H54 (cell line): Measurements from ENCODE around the gene AMPD3.

ENCODE experiments used
- DNase-seq: peaks from one replicate; pipeline ENCODE4 v3.0.0; 2011; ENCODE audit warnings: low spot score, mixed read lengths; ENCODE audit not compliant: insufficient read length
- FAIRE-seq: peaks from 3 replicates; lab custom pipeline; 2011; peaks lifted over from hg19 to GRCh38; lab: Jason Lieb, UNC
- POLR2A ChIP-seq: IDR thresholded peaks from 2 replicates; pipeline ENCODE4 v1.6.1; 2011; ENCODE audit warnings: low read depth, mild to moderate bottlenecking, low read length

Gene AMPD3

GRCh38 chr11:10459029-10459970 is 4.2 kb downstream of the AMPD3 start:
- no peak for DNase-seq
- no peak for TF ChIP-seq POLR2A
- FAIRE-seq: no peak

- no peak for FAIRE-seq
- TF ChIP-seq POLR2A: no peak
- DNase-seq: no peak
Observed at GRCh38 chr11:10460611-10461275, 5.7 kb downstream of the AMPD3 start.

GRCh38 chr11:10461276-10461790 is 6.3 kb downstream of the AMPD3 start:
- FAIRE-seq: no peak
- DNase-seq: no peak
- TF ChIP-seq POLR2A: no peak

GRCh38 chr11:10462746-10463300 is 7.8 kb downstream of the AMPD3 start:
- DNase-seq: no peak
- no peak for TF ChIP-seq POLR2A
- no peak for FAIRE-seq

GRCh38 chr11:10473371-10473770 is 18.3 kb downstream of the AMPD3 start:
- no peak for TF ChIP-seq POLR2A
- no peak for FAIRE-seq
- no peak for DNase-seq

GRCh38 chr11:10474551-10474950 is 19.5 kb downstream of the AMPD3 start:
- DNase-seq: no peak
- TF ChIP-seq POLR2A: no peak
- FAIRE-seq: no peak

- FAIRE-seq (no peak), DNase-seq (no peak)
- no peak for TF ChIP-seq POLR2A
Observed at GRCh38 chr11:10476342-10476741, 21.3 kb downstream of the AMPD3 start.

- FAIRE-seq: no peak
- DNase-seq: no peak
Observed at GRCh38 chr11:10476927-10477689, 22.0 kb downstream of the AMPD3 start.

GRCh38 chr11:10477690-10478046 is 22.6 kb downstream of the AMPD3 start:
- FAIRE-seq (no peak), DNase-seq (no peak)
- no peak for TF ChIP-seq POLR2A

More at GRCh38 chr11:10476927-10477689, 22.0 kb downstream of the AMPD3 start:
- no peak for TF ChIP-seq POLR2A

GRCh38 chr11:10478066-10478465 is 23.0 kb downstream of the AMPD3 start:
- TF ChIP-seq POLR2A: no peak
- no peak for FAIRE-seq
- no peak for DNase-seq

GRCh38 chr11:10478574-10479550 is 23.8 kb downstream of the AMPD3 start:
- FAIRE-seq (no peak), DNase-seq (no peak)
- no peak for TF ChIP-seq POLR2A

- FAIRE-seq (no peak), DNase-seq (no peak)
- TF ChIP-seq POLR2A: no peak
Observed at GRCh38 chr11:10480026-10480425, 25.0 kb downstream of the AMPD3 start.
